WERI-Rb-1 (cell line): ENCODE measurements around the gene SV2A.
A peak's percentile ranks its signal among the peaks of the same experiment; 100 is the strongest.
"Not testable (repeated sequence)": the region's sequence is repeated elsewhere in the genome, so short reads cannot be mapped to it uniquely, and the experiment has no call there.

ENCODE experiments used
- DNase-seq: peaks from one replicate; pipeline ENCODE4 v3.0.0-alpha.2; 2020
- H3K27ac ChIP-seq: fragments of 250-450 bp; sonication (Bioruptor Pico); 2 replicates; pipeline ENCODE4 v1.5.1; 2020; ENCODE audit warnings: mild to moderate bottlenecking, moderate library complexity
- H3K27me3 ChIP-seq: fragments of 250-450 bp; sonication (Bioruptor Pico); 2 replicates; pipeline ENCODE4 v1.5.1; 2021; ENCODE audit warnings: mild to moderate bottlenecking, low read depth, moderate library complexity; ENCODE audit not compliant: insufficient read depth, severe bottlenecking
- H3K36me3 ChIP-seq: fragments of 250-450 bp; sonication (Bioruptor Pico); 2 replicates; pipeline ENCODE4 v1.5.1; 2020; ENCODE audit warnings: mild to moderate bottlenecking, moderate library complexity
- H3K4me3 ChIP-seq: 2 replicates; pipeline ENCODE4 v1.5.1; 2011; ENCODE audit warnings: low read depth, mild to moderate bottlenecking, control low read depth, low read length
- H3K9me3 ChIP-seq: fragments of 250-450 bp; sonication (Bioruptor Pico); 2 replicates; pipeline ENCODE4 v1.5.1; 2021; ENCODE audit warnings: mild to moderate bottlenecking, moderate library complexity; ENCODE audit not compliant: severe bottlenecking
- TF ChIP-seq, protein P1 (sequence below): IDR thresholded peaks from 2 replicates; pipeline ENCODE4 v1.5.1; 2011; ENCODE audit warnings: low read depth, mild to moderate bottlenecking, control low read depth, inconsistent platforms, low read length

The SV2A gene

DNA sequence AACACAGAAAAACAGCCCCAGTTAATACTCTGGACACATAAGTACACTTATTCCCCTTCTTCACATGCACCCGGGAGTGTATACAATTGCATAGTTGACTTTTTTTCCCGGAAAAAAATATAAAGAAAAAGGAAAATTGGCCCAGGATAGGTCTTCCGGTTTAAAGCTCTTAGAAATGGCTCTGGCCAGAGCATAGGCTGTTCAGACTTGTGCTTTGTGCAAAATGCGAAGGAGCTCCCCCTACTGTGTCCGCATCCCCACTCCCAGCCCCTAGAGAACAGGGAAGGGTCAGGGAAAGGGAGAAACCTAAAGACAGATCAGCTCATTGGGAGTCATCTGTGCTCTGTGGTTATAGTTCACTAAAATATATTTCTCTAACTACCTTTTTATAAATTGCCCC lies 24.6 kb upstream of the SV2A start:
- H3K27me3 ChIP-seq: no peaks in the 10 kb centered on the region
- TF ChIP-seq, protein P1, sequence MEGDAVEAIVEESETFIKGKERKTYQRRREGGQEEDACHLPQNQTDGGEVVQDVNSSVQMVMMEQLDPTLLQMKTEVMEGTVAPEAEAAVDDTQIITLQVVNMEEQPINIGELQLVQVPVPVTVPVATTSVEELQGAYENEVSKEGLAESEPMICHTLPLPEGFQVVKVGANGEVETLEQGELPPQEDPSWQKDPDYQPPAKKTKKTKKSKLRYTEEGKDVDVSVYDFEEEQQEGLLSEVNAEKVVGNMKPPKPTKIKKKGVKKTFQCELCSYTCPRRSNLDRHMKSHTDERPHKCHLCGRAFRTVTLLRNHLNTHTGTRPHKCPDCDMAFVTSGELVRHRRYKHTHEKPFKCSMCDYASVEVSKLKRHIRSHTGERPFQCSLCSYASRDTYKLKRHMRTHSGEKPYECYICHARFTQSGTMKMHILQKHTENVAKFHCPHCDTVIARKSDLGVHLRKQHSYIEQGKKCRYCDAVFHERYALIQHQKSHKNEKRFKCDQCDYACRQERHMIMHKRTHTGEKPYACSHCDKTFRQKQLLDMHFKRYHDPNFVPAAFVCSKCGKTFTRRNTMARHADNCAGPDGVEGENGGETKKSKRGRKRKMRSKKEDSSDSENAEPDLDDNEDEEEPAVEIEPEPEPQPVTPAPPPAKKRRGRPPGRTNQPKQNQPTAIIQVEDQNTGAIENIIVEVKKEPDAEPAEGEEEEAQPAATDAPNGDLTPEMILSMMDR: peak; percentile 82
- H3K9me3 ChIP-seq: no peaks in the 10 kb centered on the region
- DNase-seq: peak; percentile 93
- peaks cover 38% of the 10 kb centered on the region for H3K36me3 ChIP-seq
- peak overlapping the region; percentile 52 for H3K27ac ChIP-seq
- H3K4me3 ChIP-seq: peak overlapping the region; percentile 33

DNA sequence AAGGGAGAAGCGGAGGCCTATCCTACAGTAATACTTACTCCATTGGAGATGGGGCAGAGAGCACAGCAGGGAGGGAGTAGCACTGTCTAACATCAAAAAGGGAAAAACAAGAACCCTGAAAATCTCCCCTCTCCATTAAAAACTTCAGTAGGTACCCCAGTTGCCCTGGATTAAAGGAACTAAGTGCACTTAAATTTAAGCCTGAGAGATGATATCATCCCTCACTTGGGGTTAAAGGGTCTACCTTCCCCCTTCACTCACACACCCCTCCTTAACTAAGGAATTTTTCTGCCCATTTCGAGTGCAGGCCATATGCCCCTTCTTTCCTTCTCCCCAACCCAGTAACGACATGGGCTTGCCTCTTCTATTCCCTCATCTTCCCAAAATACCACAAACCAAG lies 22.8 kb upstream of the SV2A start:
- TF ChIP-seq, protein P1: no peak
- no peaks in the 10 kb centered on the region for H3K9me3 ChIP-seq
- no peak overlapping the region for H3K27ac ChIP-seq
- H3K27me3 ChIP-seq: no peaks in the 10 kb centered on the region
- no peak for DNase-seq
- no peak overlapping the region for H3K4me3 ChIP-seq
- H3K36me3 ChIP-seq: peaks cover 20% of the 10 kb centered on the region

DNA sequence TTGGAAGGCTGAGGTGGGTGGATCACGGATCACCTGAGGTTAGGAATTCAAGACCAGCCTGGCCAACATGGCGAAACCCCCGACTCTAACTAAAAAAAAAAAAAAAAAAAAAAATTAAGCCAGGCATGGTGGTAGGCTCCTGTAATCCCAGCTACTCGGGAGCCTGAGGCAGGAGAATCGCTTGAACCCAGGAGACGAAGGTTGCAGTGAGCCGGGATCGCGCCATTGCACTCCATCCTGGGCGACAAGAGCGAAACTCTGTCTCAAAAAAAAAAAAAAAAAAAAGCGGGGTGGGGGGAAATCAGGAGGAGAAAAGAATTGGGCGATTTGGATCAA lies 21.0 kb upstream of the SV2A start:
- DNase-seq, H3K9me3 ChIP-seq, H3K4me3 ChIP-seq: not testable (repeated sequence)

DNA sequence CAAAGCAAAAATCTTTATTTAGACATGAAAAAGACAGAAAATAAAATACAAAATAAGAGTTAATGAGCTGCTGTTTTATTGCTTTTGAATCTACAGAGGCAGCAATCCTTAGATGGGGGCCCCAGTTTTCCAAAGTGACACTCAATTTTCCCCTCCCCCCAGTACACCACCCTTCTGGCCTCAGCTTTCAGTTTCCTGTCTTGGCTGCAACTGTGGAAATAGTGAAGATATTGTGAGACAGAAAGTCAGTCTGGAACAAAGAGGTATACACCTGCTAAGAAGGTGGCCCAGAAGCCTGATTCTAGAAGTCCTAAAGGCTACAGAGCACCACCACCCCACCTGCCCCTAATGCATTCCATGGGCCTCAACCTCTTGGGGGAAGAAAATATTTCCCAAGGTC lies 20.1 kb upstream of the SV2A start:
- Histone ChIP-seq H3K36me3 (no peaks in the 10 kb centered on the region), H3K27ac (no peak overlapping the region), H3K4me3 (no peak overlapping the region), H3K9me3 (no peaks in the 10 kb centered on the region), H3K27me3 (no peaks in the 10 kb centered on the region)
- no peak for DNase-seq
- TF ChIP-seq, protein P1: no peak

More for the DNA sequence above, 21.0 kb upstream of the SV2A start:
- H3K27ac ChIP-seq, H3K36me3 ChIP-seq, H3K27me3 ChIP-seq: not testable (repeated sequence)

DNA sequence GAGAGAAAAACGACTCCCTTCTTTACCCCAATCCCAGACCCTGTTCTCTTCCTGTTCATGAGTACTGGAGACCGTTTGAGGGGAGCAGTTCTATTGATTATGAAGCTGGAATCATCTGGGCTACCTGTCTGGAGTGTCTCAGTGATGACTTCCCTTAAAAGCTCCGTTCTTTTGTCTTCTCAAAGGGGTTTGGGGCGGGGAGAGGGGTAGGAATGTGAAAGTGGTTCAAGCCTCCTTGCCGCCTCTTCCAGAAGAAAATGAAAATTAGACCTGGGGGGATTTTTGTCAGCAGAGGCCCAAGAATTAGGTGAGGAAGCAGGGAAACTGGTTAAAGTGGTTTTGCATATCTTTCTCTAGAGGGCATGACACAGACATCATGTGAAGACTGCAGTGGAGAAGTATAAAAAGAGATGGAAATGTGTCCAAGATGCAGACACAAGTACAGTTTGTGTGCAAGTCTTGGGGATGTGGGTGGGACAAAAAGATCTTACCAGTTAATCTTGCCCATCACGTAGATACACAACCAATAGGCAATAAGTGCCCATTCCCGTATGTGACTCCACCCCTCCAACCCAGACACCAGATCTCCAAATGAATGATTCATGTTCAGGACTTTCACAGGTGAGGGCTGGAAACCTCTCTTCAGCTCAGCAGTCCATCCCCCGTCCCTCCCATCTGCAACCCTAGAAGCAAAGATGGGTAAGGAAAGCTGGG lies 19.5 kb upstream of the SV2A start:
- TF ChIP-seq, protein P1: no peak
- no peak for DNase-seq
- Histone ChIP-seq H3K27me3 (no peaks in the 10 kb centered on the region), H3K27ac (no peak overlapping the region), H3K4me3 (no peak overlapping the region), H3K9me3 (no peaks in the 10 kb centered on the region), H3K36me3 (no peaks in the 10 kb centered on the region)

DNA sequence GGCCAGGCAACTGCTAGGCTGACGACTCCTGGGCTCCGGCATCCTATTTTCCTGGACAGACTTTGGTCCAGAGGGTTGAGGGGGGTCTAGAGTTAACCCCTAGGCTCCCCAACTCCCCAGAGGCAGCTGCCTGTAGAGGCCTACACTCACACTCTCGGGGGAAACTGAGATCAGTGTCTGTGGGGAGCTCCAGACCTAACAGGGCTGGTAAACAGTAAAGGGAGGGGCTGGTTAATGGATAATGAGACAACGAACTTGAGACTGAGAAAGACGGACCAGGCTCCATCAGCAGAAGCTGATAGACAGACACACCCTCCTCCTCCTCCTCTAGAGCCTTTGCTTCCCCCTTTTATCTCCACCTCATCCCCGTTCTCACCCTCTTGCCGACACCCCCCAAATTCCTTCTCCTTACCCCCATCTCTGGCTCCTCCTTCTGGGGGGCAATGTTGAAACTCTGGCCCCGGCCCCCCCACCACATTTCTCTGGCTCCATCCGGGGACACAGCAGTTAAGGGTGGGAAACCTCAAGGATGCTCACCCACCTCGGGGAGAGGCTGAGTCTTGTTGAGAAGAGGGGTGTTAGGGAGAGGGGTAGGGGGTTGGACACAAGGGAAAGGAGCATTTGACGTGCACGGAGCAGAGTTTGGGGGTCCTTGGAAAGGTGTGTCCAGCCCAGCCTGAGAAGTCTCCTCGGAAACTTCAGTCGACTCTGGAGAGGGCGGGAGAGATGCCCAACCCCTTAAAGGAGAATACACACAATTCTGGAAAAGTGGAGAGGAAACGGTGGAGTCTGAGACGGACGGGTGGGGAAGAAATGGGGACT lies 18.7 kb upstream of the SV2A start, which contains the start of gene MTMR11:
MTMR11 (minus strand) TSS at position 710 of the 822 bp plus-strand sequence; CDS start at position 478, 232 bp downstream.
- Histone ChIP-seq H3K9me3 (no peaks in the 10 kb centered on the region), H3K4me3 (no peak within 1 kb of the TSS), H3K27me3 (no peaks in the 10 kb centered on the region), H3K27ac (no peak within 1 kb of the TSS), H3K36me3 (no peaks in the 10 kb centered on the region)
- no peak for DNase-seq
- TF ChIP-seq, protein P1: no peak
